RWPE2 (cell line): ENCODE results near the gene ABHD2.

ENCODE experiments used
- ATAC-seq: fragments of 200-7000 bp; cut with Tn5 transposase; 3 replicates; pipeline ENCODE4 v1.9.1; 2021; ENCODE audit warnings: low read depth
- DNase-seq: peaks from one replicate; pipeline ENCODE4 v3.0.0-alpha.2; 2020; ENCODE audit warnings: low spot score
- H3K27ac ChIP-seq: fragments of 450-650 bp; 2 replicates; pipeline ENCODE4 v1.5.1; 2017; ENCODE audit warnings: mild to moderate bottlenecking; ENCODE audit not compliant: poor library complexity, severe bottlenecking
- H3K27me3 ChIP-seq: fragments of 250-450 bp; sonication (Bioruptor Pico); 2 replicates; pipeline ENCODE4 v1.5.1; 2021; ENCODE audit warnings: mild to moderate bottlenecking, moderate library complexity; ENCODE audit not compliant: insufficient read depth, poor library complexity, severe bottlenecking
- H3K36me3 ChIP-seq: fragments of 250-450 bp; sonication (Bioruptor Pico); 2 replicates; pipeline ENCODE4 v1.5.1; 2020; ENCODE audit warnings: low read depth, mild to moderate bottlenecking, moderate library complexity
- H3K4me1 ChIP-seq: fragments of 250-450 bp; sonication (Bioruptor Pico); 2 replicates; pipeline ENCODE4 v1.5.1; 2021; ENCODE audit warnings: mild to moderate bottlenecking, moderate library complexity; ENCODE audit not compliant: insufficient read depth, poor library complexity, severe bottlenecking
- H3K4me3 ChIP-seq: fragments of 250-450 bp; sonication (Bioruptor Pico); 2 replicates; pipeline ENCODE4 v1.5.1; 2021; ENCODE audit warnings: mild to moderate bottlenecking, moderate library complexity; ENCODE audit not compliant: severe bottlenecking
- H3K9me3 ChIP-seq: fragments of 250-450 bp; sonication (Bioruptor Pico); 2 replicates; pipeline ENCODE4 v1.5.1; 2021; ENCODE audit warnings: mild to moderate bottlenecking, moderate library complexity; ENCODE audit not compliant: severe bottlenecking
- TF ChIP-seq, protein P1 (sequence below): fragments of 450-650 bp; IDR thresholded peaks from one replicate; pipeline ENCODE4 v1.5.1; 2017; ENCODE audit warnings: mild to moderate bottlenecking, moderate library complexity; ENCODE audit not compliant: poor library complexity, severe bottlenecking

The ABHD2 gene

DNA sequence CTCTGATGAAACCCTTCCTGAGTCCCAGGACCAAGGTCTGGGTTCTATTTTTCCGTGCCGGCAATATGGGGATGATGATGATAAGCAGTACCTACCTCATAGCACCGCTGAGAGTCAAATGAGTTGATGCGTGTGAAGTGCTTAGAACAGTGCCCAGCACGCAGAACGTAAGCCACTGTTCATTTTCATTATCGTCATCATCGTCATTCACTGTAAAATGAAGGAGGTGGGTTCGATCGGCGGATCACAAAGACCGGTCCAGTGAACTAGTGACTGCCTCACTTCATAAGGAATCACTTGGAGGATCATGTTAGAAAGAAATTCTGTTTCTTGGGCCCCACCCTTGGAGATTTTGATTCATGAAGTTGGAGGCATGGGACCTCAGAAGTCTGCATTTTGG, 88.9 kb downstream of the ABHD2 start:
- Histone ChIP-seq H3K36me3 (peaks cover 41% of the 10 kb centered on the region), H3K4me3 (no peak overlapping the region), H3K27ac (no peak overlapping the region), H3K27me3 (no peaks in the 10 kb centered on the region), H3K4me1 (no peaks in the 10 kb centered on the region), H3K9me3 (no peaks in the 10 kb centered on the region)
- ATAC-seq (no peak), DNase-seq (no peak)
- TF ChIP-seq, protein P1, sequence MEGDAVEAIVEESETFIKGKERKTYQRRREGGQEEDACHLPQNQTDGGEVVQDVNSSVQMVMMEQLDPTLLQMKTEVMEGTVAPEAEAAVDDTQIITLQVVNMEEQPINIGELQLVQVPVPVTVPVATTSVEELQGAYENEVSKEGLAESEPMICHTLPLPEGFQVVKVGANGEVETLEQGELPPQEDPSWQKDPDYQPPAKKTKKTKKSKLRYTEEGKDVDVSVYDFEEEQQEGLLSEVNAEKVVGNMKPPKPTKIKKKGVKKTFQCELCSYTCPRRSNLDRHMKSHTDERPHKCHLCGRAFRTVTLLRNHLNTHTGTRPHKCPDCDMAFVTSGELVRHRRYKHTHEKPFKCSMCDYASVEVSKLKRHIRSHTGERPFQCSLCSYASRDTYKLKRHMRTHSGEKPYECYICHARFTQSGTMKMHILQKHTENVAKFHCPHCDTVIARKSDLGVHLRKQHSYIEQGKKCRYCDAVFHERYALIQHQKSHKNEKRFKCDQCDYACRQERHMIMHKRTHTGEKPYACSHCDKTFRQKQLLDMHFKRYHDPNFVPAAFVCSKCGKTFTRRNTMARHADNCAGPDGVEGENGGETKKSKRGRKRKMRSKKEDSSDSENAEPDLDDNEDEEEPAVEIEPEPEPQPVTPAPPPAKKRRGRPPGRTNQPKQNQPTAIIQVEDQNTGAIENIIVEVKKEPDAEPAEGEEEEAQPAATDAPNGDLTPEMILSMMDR, result no peak

DNA sequence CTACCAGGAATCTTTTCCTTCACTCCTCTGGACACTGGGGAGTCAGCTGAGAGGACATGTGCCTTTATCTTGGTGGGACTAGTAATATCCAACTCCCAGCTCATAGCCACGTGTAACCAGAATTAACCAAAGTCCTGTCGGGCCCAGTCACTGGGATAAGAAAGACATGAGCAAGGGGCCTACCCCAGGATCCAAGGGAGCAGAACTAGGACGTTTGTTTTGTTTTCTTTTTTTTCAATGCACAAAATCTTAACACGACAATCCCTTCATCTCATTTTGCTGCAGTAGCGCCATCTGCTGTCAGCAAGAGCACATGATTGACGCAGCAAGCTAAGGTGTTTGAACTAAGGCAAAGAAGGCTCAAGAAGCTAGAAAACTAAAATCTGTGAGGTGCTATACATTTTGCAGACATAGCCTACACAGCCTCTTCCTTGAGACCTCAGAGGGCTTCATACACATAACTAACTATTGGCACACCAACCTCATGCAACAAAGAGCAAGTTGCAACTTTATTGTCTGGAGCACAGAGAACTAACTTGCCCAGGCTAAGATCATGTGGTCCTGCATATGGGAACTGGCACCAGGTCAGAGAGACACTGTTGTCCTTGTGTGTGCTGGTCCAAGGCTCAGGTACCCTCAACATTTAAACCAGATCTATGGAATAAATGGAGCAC, 89.5 kb downstream of the ABHD2 start:
- no peak for DNase-seq
- Histone ChIP-seq H3K36me3 (peaks cover 34% of the 10 kb centered on the region), H3K4me3 (no peak overlapping the region), H3K9me3 (no peaks in the 10 kb centered on the region), H3K4me1 (no peaks in the 10 kb centered on the region), H3K27me3 (no peaks in the 10 kb centered on the region), H3K27ac (no peak overlapping the region)
- ATAC-seq, result peak; percentile 61
- TF ChIP-seq, protein P1, result peak; percentile 99

DNA sequence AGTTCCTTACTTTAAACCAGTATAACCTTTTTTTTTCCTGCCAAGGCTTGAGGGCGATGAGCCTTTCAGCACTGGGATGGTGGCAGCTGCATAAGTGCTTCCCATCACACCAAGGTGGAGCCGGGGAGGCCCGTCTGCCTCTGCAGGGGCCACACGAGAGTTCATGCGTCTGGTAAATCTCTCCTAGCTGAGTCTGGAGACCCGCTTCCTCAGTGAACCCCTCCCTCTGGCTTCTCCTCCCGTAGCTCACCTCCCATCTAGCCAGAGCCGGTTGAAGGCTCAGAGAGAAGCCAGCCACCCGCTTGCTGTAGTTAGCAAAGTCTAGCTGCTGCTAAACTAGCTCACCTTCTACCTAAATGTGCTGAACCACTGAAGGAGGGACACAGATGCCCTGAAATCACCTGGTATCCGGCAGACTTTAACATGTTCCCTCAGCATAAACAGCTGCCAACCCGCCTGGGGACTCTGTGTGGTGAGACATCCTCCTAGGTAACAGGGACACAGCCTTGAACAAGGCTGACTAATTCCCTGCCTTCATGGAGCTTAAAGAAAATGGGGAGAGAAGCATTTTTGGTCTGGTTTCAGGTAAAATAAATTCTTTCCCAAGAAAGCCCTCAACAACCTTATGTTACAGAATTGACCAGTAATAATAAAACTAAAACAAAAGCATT, 90.2 kb downstream of the ABHD2 start:
- Histone ChIP-seq H3K4me1 (no peaks in the 10 kb centered on the region), H3K9me3 (no peaks in the 10 kb centered on the region), H3K36me3 (peaks cover 33% of the 10 kb centered on the region), H3K4me3 (no peak overlapping the region), H3K27me3 (no peaks in the 10 kb centered on the region), H3K27ac (peak overlapping the region; percentile 1)
- 0 out of 3 replicates have a peak, but pooled peaks have one; percentile 24 for ATAC-seq
- no peak for DNase-seq
- TF ChIP-seq, protein P1, result no peak

DNA sequence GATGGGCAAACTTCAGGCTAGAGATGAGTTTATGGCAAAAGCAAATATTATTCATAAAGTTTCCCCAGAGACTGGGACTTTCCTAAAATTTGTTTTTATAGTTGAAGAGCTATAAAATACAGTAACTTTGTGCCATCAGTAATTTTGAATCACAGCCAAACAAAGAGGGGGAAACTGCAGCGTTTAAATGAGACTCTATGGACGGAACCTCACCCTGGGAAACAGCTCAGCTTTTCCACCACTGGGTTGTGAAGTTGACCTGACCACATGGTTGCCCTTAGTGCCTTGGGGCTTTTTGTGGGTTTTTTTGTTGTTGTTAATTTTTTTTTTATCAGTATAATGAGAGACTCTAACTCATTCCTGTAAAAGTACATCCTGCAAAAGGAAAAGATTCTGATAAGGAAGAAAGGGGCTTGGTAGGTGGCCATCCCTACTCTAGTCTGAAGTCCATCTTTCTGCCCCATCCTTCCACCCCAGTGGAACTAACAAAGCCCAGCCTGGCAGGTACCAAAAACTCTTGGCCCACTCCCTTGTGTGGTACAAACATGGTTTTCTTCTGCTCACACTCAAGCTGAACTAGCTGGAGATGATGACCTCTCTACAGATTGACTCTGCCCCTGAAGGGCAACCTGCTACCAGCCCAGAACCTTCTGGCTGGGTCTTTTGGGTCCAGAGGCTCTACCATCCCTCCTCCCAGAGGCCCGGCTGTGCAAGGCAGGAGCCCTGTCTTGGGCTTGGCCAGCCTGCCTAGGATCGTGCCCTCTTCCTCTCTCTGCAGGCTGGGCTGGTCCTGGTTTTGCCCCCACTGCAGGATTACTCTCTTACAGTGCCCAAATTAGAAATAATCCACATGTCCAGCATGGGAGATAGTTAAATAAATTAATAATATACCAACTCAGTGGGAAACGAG, 92.0 kb downstream of the ABHD2 start:
- Histone ChIP-seq H3K9me3 (no peaks in the 10 kb centered on the region), H3K4me1 (no peaks in the 10 kb centered on the region), H3K27me3 (no peaks in the 10 kb centered on the region), H3K36me3 (peaks cover 39% of the 10 kb centered on the region), H3K27ac (no peak overlapping the region), H3K4me3 (no peak overlapping the region)
- TF ChIP-seq, protein P1, result no peak
- ATAC-seq, result no peak
- DNase-seq, result no peak
